Vagina (tissue), 2 donors: Measurements from ENCODE around the gene DDX52.
"Not testable (repeated sequence)": the region's sequence is repeated elsewhere in the genome, so short reads cannot be mapped to it uniquely, and the experiment has no call there.

Source experiments
- POLR2A ChIP-seq, 2 donors: fragments of 450-650 bp; IDR thresholded peaks; one replicate each; pipeline ENCODE4 v1.6.1; 2017; ENCODE audit warnings: antibody characterized with exemption in 2 of 2, mild to moderate bottlenecking in 2 of 2, moderate library complexity in 2 of 2
- POLR2AphosphoS5 ChIP-seq, 2 donors: sonication (generic); formaldehyde crosslinking; IDR thresholded peaks; one replicate each; pipeline ENCODE4 v1.9.0; 2017; ENCODE audit warnings: antibody characterized with exemption in 2 of 2, mild to moderate bottlenecking in 2 of 2, low read depth in 1 of 2; ENCODE audit not compliant: insufficient read depth in 1 of 2
- TF ChIP-seq, protein P1 (sequence below), 3 experiments: fragments of 450-650 bp in 2 of 3; fragments of 200-600 bp in 1 of 3; sonication (generic) in 1 of 3; IDR thresholded peaks; one replicate each; pipeline ENCODE4 v1.5.1; 2017 to 2019; ENCODE audit warnings: antibody characterized with exemption in 3 of 3, mild to moderate bottlenecking in 2 of 3, moderate library complexity in 2 of 3

DNA sequence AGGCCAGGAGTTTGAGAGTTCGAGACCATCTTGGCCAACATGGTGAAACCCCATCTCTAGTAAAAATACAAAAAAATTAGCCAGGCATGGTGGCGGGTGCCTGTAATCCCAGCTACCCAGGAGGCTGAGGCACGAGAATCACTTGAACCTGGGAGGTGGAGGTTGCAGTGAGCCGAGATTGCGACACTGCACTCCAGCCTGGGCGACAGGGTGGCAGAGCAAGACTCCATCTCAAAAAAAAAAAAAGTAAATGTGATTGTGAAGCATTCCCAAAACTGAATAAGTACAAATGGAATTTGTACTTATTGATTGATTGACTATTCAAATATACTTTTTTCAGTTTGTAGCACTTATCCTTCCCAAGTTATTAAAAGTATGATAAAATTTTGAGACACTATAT lies 26.8 kb downstream of the DDX52 start:
- TF ChIP-seq, protein P1, sequence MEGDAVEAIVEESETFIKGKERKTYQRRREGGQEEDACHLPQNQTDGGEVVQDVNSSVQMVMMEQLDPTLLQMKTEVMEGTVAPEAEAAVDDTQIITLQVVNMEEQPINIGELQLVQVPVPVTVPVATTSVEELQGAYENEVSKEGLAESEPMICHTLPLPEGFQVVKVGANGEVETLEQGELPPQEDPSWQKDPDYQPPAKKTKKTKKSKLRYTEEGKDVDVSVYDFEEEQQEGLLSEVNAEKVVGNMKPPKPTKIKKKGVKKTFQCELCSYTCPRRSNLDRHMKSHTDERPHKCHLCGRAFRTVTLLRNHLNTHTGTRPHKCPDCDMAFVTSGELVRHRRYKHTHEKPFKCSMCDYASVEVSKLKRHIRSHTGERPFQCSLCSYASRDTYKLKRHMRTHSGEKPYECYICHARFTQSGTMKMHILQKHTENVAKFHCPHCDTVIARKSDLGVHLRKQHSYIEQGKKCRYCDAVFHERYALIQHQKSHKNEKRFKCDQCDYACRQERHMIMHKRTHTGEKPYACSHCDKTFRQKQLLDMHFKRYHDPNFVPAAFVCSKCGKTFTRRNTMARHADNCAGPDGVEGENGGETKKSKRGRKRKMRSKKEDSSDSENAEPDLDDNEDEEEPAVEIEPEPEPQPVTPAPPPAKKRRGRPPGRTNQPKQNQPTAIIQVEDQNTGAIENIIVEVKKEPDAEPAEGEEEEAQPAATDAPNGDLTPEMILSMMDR (IDR thresholded peaks at IDR 0.05): not testable (repeated sequence)
- not testable (repeated sequence) for TF ChIP-seq POLR2A (IDR thresholded peaks at IDR 0.05); POLR2AphosphoS5 (IDR thresholded peaks at IDR 0.05; ENCODE audit: insufficient read depth in 1 of 2, low read depth in 1 of 2)
